Measurements from ENCODE around the gene FNBP1L.

FNBP1L gene

GRCh38 chr1:93420400-93420799 lies 27.5 kb upstream of the FNBP1L start:
- no peak for TF ChIP-seq CTCF (IDR thresholded peaks at IDR 0.05)

- no peak for TF ChIP-seq CTCF (IDR thresholded peaks at IDR 0.05)
Measured at GRCh38 chr1:93426181-93426580, 21.7 kb upstream of the FNBP1L start.

GRCh38 chr1:93427656-93428055 lies 20.3 kb upstream of the FNBP1L start:
- no peak for TF ChIP-seq CTCF (IDR thresholded peaks at IDR 0.05)

GRCh38 chr1:93433407-93433961 lies 14.4 kb upstream of the FNBP1L start:
- no peak for TF ChIP-seq CTCF (IDR thresholded peaks at IDR 0.05)

GRCh38 chr1:93434088-93434487 lies 13.8 kb upstream of the FNBP1L start:
- no peak for TF ChIP-seq CTCF (IDR thresholded peaks at IDR 0.05)

- no peak for TF ChIP-seq CTCF (IDR thresholded peaks at IDR 0.05)
Measured at GRCh38 chr1:93434987-93435386, 12.9 kb upstream of the FNBP1L start.

- no peak for TF ChIP-seq CTCF (IDR thresholded peaks at IDR 0.05)
Measured at GRCh38 chr1:93435443-93435842, 12.5 kb upstream of the FNBP1L start.

- no peak for TF ChIP-seq CTCF (IDR thresholded peaks at IDR 0.05)
Measured at GRCh38 chr1:93436496-93436895, 11.4 kb upstream of the FNBP1L start.
